Muscle layer of duodenum (tissue), 2 donors: Measurements from ENCODE around the gene MTFP1.

ENCODE experiments used
- H3K27ac ChIP-seq: one replicate; pipeline ENCODE4 v1.7.0; 2013; ENCODE audit warnings: mild to moderate bottlenecking, low read length
- H3K27me3 ChIP-seq: one replicate; pipeline ENCODE4 v1.7.0; 2013; ENCODE audit warnings: low read depth, mild to moderate bottlenecking, control low read depth, low read length
- H3K36me3 ChIP-seq, 2 donors: one replicate each; pipeline ENCODE4 v1.7.0; 2013; ENCODE audit warnings: low read length in 2 of 2, control low read depth in 1 of 2, mild to moderate bottlenecking in 1 of 2; ENCODE audit not compliant: insufficient read depth in 2 of 2, control insufficient read depth in 1 of 2
- H3K4me1 ChIP-seq, 2 donors: one replicate each; pipeline ENCODE4 v1.7.0; 2013; ENCODE audit warnings: low read length in 2 of 2, mild to moderate bottlenecking in 2 of 2, control low read depth in 1 of 2, moderate library complexity in 1 of 2; ENCODE audit not compliant: insufficient read depth in 2 of 2, control insufficient read depth in 1 of 2
- H3K4me3 ChIP-seq, 2 donors: one replicate each; pipeline ENCODE4 v1.7.0; 2013; ENCODE audit warnings: low read length in 2 of 2, low read depth in 1 of 2, mild to moderate bottlenecking in 1 of 2
- H3K9me3 ChIP-seq, 2 donors: one replicate each; pipeline ENCODE4 v1.7.0; 2013; ENCODE audit warnings: low read length in 2 of 2, control low read depth in 1 of 2, mild to moderate bottlenecking in 1 of 2; ENCODE audit not compliant: control insufficient read depth in 1 of 2
- donor health status: healthy.

MTFP1 gene

DNA sequence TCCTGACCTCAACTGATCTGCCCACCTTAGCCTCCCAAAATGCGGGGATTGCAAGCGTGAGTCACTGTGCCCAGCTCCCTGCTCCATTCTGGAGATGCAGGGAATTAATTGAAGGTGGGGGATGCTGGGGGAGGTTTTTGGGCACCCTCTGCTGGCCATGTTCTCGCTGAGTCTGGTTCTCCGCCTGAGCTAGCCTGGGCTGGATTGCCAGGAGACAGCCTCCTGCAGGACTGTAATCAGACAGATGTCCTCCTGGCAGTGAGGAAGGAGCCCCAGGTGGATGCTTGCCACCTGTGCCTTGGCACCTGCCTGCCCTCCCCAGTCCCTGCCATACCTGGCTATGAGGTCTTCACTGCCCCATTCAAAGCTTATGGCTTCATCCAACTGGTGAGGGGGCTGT lies 5.4 kb downstream of the MTFP1 start:
- H3K27ac ChIP-seq, result no peak overlapping the region
- no peaks in the 10 kb centered on the region for H3K36me3 ChIP-seq
- no peaks in the 10 kb centered on the region for H3K9me3 ChIP-seq
- H3K4me1 ChIP-seq, result peaks cover 4 to 5% of the 10 kb centered on the region in 2 donors
- no peak overlapping the region for H3K4me3 ChIP-seq
- H3K27me3 ChIP-seq, result no peaks in the 10 kb centered on the region

DNA sequence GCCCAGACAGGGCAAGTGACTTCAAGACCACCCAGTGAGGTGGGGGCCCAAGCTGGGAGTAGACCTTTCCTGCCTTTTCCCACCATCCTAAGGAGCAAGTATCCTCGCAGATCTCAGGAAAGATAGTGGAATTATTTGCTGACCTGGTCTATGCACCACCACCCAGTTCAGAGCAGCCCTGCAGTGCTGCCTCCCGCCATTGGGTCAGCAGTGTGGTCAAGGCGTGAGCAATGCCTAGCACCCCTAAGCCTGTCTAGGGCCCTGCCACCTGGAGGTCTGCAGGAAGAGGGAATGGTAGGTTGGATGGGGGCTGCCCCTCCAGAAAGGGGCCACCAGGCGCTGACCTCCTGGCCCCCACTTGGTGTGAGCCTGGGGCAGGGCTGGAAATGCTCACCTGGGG lies 6.5 kb downstream of the MTFP1 start:
- Histone ChIP-seq H3K27ac (no peak overlapping the region), H3K4me3 (no peak overlapping the region), H3K4me1 (no peaks in the 10 kb centered on the region), H3K27me3 (no peaks in the 10 kb centered on the region), H3K36me3 (no peaks in the 10 kb centered on the region), H3K9me3 (no peaks in the 10 kb centered on the region)

DNA sequence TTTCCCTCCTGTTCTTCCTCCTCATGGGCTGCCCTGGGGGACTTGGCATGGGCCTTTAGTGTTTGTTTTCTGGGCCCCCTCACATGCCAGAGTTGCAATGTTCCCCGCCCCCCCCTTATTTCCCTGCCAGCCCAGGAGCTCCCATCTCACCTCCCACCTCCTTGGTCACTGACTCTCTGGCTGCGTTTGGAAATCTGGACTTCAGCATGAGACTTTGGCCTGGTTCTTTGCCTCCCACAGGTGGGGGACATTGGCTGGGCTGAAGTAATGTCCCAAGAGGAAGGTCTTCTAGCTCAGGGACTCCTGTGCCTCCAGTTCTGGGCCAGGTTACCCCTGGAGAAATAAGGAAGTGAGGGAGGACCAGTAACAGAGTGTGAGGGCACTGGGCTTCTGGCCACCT lies 7.0 kb downstream of the MTFP1 start:
- Histone ChIP-seq H3K9me3 (no peaks in the 10 kb centered on the region), H3K4me1 (no peaks in the 10 kb centered on the region), H3K27me3 (no peaks in the 10 kb centered on the region), H3K4me3 (no peak overlapping the region), H3K27ac (no peak overlapping the region), H3K36me3 (no peaks in the 10 kb centered on the region)

DNA sequence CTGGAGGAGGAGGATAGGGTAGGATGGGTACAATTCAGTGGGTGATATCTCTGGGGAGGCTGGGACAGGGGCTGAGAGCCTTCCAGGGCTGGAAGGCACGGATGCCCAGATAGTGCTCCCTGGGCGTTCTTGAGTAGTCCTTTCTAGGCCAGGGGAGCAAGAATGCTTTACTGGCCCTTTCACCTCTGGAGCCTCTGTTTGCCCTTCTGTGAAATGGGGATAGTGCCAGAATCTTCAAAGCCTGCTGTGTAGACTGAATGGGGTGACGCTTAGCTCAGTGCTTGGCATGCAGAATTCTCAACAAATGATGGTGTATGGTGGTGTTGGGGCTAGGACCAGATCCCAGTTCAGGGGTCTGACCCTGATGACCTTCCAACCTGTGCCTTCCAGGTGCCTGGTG lies 7.7 kb downstream of the MTFP1 start:
- no peak overlapping the region for H3K4me3 ChIP-seq
- peaks cover 2% of the 10 kb centered on the region for H3K27me3 ChIP-seq
- no peak overlapping the region for H3K27ac ChIP-seq
- no peaks in the 10 kb centered on the region for H3K36me3 ChIP-seq
- H3K4me1 ChIP-seq, result no peaks in the 10 kb centered on the region
- no peaks in the 10 kb centered on the region for H3K9me3 ChIP-seq

DNA sequence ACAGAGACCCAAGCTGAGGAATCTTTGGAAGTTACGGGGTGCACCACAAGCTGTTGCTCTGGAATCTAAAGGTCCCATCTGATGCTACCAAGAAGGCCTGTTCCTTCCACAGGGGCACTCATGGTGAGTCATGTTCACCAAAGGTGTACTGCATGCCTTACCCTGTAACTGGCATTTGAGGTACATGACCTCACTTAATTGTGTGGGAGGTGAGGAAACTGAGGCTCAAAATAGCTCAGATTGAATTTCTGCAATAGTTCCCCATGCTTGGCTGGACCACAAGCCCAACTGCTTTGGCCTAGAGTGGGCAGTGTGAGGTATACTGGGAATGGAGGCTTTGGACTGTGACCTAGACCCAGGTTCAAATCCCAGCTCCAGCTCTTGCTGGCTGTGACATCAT lies 8.2 kb downstream of the MTFP1 start:
- Histone ChIP-seq H3K27ac (no peak overlapping the region), H3K4me1 (no peaks in the 10 kb centered on the region), H3K4me3 (no peak overlapping the region), H3K27me3 (peaks cover 3% of the 10 kb centered on the region), H3K36me3 (no peaks in the 10 kb centered on the region), H3K9me3 (no peaks in the 10 kb centered on the region)

DNA sequence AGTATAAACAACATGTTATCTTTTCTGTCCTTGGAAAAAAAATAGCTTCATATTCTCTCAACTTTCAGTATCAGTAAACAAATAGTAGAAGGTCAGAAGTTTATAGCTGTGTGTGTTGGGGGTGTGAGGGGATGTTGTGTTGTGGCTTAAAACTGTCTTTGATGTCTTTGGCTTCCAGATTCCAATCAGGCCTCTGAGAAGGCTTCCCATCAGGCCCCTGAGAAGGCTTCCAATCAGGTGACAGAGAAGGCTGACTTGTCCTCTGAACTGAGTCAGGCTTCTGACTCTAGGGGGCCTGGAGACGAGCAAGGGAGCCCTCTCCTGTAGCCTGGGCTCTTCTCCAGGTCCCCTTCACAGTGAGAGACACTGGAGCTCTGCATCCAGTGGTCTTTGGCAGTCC lies 9.3 kb downstream of the MTFP1 start:
- H3K4me1 ChIP-seq, result no peaks in the 10 kb centered on the region
- H3K27ac ChIP-seq, result no peak overlapping the region
- H3K4me3 ChIP-seq, result no peak overlapping the region
- H3K27me3 ChIP-seq, result peaks cover 3% of the 10 kb centered on the region
- H3K36me3 ChIP-seq, result no peaks in the 10 kb centered on the region
- no peaks in the 10 kb centered on the region for H3K9me3 ChIP-seq

DNA sequence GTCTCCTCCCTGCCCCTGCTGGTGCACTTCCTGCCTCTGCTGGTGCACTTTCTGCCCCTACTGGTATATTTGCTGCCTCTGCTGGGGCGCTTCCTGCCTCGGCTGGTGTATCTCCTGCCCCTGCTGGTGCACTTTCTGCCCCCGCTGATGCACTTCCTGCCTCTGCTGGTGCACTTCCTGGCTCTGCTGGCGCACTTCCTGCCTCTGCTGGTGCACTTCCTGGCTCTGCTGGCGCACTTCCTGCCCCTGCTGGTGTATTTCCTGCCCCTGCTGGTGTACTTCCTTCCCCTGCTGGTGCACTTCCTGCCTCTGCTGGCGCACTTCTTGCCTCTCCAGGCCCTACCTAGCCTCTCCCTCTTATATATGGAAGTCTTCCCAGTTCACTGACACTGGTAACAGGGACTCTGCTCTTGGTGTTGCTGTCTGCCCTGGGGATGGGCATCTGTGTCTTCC lies 10.1 kb downstream of the MTFP1 start:
- no peaks in the 10 kb centered on the region for H3K4me1 ChIP-seq
- no peak overlapping the region for H3K4me3 ChIP-seq
- H3K9me3 ChIP-seq, result no peaks in the 10 kb centered on the region
- H3K27me3 ChIP-seq, result peaks cover 3% of the 10 kb centered on the region
- H3K27ac ChIP-seq, result no peak overlapping the region
- no peaks in the 10 kb centered on the region for H3K36me3 ChIP-seq

DNA sequence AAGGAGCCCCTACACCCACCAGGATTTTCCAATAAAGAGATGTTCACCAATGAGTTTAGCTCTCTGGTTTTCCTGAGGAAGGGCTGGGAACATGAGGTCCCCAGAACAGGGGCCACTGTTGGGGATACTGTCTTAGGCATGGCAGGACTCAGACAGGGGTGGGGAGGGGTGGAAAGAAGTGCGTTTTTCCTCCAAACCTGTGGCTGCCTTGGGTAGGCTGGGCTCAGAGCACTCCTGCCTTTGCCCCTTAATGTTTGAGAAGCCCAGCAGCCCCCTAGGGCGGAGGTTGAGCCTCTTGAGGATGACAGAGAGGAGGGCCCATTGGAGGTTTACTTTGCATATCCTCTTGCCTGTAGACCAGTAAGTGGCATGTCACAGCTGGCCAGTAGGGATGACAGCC lies 10.6 kb downstream of the MTFP1 start:
- no peaks in the 10 kb centered on the region for H3K4me1 ChIP-seq
- H3K27ac ChIP-seq, result no peak overlapping the region
- no peak overlapping the region for H3K4me3 ChIP-seq
- H3K36me3 ChIP-seq, result no peaks in the 10 kb centered on the region
- H3K9me3 ChIP-seq, result no peaks in the 10 kb centered on the region
- peaks cover 3% of the 10 kb centered on the region for H3K27me3 ChIP-seq

DNA sequence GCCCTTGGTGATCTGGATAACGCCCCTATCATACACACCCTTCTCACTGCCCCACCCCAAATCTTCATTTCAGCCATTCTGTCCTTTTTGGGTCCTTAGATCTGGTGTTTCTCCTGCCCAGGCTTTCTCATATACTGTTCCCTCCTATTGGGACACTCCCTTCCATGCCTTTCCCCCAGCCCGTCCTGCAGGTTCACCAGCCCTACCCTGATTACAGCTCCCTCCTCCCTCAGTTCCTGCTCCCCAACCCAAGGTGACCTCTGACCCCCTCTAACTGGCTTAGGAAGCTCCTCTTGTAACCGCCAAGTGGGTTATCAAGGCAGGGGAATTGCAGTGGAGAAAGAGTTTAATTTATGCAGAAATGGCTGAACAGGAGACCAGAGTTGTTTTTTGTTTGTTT lies 13.0 kb downstream of the MTFP1 start:
- no peak overlapping the region for H3K27ac ChIP-seq
- peaks cover 3% of the 10 kb centered on the region for H3K27me3 ChIP-seq

DNA sequence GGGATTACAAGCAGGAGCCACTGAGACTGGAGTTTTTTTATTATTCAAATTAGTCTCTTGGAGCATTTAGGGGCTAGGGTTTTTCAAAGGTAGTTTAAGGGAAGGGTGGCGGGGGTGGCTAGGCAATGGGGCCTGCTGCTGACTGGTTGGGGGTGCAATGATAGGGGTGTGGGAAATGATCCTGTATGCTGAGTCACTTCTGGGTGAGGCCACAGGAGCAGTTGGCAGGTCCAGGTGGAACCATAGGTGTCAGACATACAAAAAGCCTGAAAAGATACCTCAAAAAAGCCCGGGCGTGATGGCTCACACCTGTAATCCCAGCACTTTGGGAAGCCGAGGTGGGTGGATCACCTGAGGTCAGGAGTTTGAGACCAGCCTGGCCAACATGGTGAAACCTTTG lies 13.7 kb downstream of the MTFP1 start:
- H3K4me1 ChIP-seq, result no peaks in the 10 kb centered on the region
- no peaks in the 10 kb centered on the region for H3K36me3 ChIP-seq
- peaks cover 3% of the 10 kb centered on the region for H3K27me3 ChIP-seq
- no peak overlapping the region for H3K4me3 ChIP-seq
- H3K9me3 ChIP-seq, result no peaks in the 10 kb centered on the region
- no peak overlapping the region for H3K27ac ChIP-seq

More for the DNA sequence above, 13.0 kb downstream of the MTFP1 start:
- no peaks in the 10 kb centered on the region for H3K9me3 ChIP-seq
- no peaks in the 10 kb centered on the region for H3K36me3 ChIP-seq
- H3K4me3 ChIP-seq, result no peak overlapping the region
- H3K4me1 ChIP-seq, result no peaks in the 10 kb centered on the region

DNA sequence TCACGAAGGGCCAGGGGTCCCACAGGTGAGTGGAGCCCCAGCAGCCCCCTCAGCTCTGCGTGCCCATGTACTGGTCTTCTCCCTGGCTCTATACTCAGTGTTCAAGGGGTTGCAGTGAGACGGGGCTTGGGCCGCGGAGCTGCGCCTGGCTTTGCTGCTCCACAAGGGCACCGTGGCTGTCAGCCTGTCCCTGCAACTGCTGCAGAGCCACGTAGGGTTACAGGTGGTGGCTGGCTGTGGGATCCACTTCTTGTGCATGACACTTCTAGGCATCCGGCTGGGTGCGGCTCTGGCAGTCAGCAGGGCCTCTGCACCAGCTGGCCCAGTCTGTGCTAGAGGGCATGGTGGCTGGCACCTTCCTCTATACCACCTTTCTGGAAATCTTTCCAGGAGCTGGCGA lies 14.3 kb downstream of the MTFP1 start:
- Histone ChIP-seq H3K27me3 (peaks cover 3% of the 10 kb centered on the region), H3K36me3 (no peaks in the 10 kb centered on the region), H3K27ac (no peak overlapping the region)

DNA sequence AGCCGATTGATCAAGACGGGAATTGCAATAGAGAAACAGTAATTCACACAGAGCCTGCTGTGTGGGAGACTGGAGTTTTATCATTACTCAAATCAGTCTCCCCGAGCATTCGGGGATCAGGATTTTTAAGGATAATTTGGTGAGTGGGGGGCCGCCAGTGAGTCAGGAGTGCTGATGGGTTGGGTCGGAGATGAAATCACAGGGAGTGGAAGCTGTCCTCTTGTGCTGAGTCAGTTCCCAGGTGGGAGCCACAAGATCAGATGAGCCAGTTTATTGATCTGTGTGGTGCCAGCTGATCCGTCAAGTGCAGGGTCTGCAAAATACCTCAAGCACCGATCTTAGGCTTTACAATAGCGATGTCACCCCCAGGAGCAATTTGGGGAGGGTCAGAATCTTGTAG lies 15.5 kb downstream of the MTFP1 start:
- no peaks in the 10 kb centered on the region for H3K4me1 ChIP-seq

More for the DNA sequence above, 14.3 kb downstream of the MTFP1 start:
- no peaks in the 10 kb centered on the region for H3K9me3 ChIP-seq
- H3K4me1 ChIP-seq, result no peaks in the 10 kb centered on the region
- H3K4me3 ChIP-seq, result no peak overlapping the region

More for the DNA sequence above, 15.5 kb downstream of the MTFP1 start:
- Histone ChIP-seq H3K36me3 (no peaks in the 10 kb centered on the region), H3K9me3 (no peaks in the 10 kb centered on the region), H3K4me3 (no peak overlapping the region), H3K27ac (no peak overlapping the region), H3K27me3 (peaks cover 3% of the 10 kb centered on the region)
